HG03025 (cell line): ENCODE measurements around the gene HCLS1.
"Not testable (repeated sequence)": the region's sequence is repeated elsewhere in the genome, so short reads cannot be mapped to it uniquely, and the experiment has no call there.

Source experiments
- ATAC-seq: cut with Tn5 transposase; IDR thresholded peaks from one replicate; pipeline ENCODE4 v1.9.1; 2021; ENCODE audit warnings: mild to moderate bottlenecking, moderate library complexity; ENCODE audit not compliant: unreplicated experiment, low FRiP score

HCLS1 gene, protein sequence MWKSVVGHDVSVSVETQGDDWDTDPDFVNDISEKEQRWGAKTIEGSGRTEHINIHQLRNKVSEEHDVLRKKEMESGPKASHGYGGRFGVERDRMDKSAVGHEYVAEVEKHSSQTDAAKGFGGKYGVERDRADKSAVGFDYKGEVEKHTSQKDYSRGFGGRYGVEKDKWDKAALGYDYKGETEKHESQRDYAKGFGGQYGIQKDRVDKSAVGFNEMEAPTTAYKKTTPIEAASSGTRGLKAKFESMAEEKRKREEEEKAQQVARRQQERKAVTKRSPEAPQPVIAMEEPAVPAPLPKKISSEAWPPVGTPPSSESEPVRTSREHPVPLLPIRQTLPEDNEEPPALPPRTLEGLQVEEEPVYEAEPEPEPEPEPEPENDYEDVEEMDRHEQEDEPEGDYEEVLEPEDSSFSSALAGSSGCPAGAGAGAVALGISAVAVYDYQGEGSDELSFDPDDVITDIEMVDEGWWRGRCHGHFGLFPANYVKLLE

GRCh38 chr3:121660356-121661171 is at the start of gene HCLS1:
TSS of gene HCLS1 (minus strand) at chr3:121660903. CDS start at chr3:121658347, 2,556 bp downstream.
- ATAC-seq: peak; percentile 77

DNA sequence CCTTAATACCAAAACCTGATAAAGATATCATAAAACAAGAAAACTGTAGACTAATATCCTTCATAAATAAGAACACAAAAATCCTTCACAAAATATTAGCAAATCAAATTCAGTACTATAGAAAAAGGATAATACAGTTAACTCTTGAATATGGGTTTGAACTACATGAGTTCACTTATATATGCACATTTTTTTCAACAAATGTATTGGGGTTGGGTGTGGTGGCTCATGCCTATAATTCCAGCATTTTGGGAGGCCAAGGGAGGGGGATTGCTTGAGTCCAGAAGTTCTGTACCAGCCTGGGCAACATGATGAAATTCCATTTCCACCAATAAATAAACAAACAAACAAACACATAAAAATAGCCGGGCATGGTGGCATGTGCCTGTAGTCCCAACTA is 49.6 kb upstream of the HCLS1 start:
- ATAC-seq: no peak

GRCh38 chr3:121707531-121708273 is 47.0 kb upstream of the HCLS1 start:
- no peak for ATAC-seq

DNA sequence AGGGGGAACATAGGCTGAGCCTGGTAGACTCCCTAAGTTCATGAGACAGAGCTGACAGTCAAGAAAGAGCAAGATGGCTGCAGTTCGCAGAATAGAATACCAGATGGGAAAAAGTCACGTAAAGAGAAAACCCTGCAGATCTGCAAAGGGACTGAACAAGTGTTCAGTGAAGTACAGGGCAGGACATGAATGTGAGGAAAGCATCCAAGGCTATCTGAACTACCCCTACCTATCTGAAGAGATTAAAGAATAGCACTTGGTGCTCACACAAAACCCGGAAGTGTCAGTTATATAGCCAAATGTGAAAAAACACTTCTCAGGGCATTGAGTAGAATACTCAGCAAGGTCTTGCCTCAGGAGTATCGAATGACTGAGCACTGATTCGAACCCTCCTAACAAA is 44.8 kb upstream of the HCLS1 start:
- no peak for ATAC-seq

- no peak for ATAC-seq
Observed at GRCh38 chr3:121703973-121704372, 43.3 kb upstream of the HCLS1 start.

- no peak for ATAC-seq
Observed at GRCh38 chr3:121698901-121699300, 38.2 kb upstream of the HCLS1 start.

GRCh38 chr3:121698476-121698875 is 37.8 kb upstream of the HCLS1 start:
- ATAC-seq: no peak

DNA sequence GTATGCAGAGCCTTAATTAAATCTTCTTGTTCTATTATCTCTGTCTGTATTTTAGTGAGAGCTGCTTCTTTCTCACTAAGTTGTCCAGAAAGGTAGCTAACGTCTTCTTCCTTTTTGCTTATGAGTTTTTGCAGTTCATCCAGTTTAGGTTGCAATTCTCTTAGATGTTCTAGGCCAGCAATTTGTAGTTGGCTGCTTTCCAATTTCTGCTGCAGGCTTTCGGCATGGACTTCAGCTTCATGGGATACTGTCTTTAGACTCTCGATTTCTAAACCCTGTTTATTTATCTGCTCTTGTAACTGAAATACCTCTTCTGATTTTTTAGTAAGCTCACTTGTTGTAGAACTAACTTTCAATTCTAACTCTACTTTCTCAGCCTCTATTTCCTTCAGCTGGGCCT is 35.5 kb upstream of the HCLS1 start:
- no peak for ATAC-seq

- ATAC-seq: no peak
Observed at GRCh38 chr3:121692010-121692699, 31.5 kb upstream of the HCLS1 start.

DNA sequence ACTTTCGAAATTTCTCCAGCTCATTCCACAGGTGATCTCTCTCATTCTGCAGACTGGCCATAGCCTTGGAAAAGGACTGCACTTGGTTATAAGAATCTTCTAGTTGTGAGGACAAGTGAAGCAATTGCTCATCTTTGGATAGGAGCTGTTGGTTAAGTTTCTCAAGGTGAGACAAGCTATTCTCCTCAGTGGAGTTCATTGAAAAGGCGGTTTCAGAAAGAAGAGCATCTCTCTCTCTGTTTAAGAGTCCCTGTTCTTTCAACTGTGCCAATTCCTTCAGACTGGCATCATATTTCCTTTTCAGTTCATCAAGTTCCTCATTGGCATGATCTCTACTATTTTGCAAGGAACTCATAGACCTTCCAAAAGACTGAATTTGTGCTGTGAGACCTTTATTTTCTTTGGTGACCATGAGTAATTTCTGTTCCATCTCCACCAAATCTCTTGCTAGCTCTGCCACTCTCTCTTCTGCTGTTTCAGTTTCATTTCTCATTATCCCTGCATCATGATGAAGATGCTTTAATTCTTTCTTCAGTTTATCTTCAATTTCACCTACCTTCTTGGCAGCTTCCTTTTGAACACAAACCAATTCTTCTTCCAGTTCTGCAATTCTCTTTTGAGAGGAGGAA is 30.2 kb upstream of the HCLS1 start:
- ATAC-seq: no peak

- not testable (repeated sequence) for ATAC-seq
Observed at GRCh38 chr3:121688747-121689146, 28.0 kb upstream of the HCLS1 start.

DNA sequence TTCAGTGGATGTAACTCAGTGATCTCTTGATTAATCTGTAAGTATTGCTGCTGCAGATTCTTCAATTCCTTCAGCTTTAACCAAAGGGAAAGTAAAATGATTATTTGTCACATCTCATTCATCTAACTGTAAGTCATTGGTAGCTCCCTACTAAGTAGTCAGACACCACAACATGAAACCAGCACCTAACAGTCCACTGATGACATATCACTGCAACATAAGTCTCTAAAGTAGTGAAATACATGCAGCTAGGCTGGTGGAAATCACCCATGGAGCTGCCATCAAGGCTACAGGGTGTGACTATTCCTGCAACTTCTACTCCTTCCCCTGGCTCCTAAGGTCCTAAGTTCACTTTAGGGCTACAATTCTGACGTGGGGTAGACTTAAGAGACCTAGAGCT is 21.1 kb upstream of the HCLS1 start:
- ATAC-seq: no peak

GRCh38 chr3:121677141-121677540 is 16.4 kb upstream of the HCLS1 start:
- ATAC-seq: no peak

GRCh38 chr3:121670676-121671075 is 10.0 kb upstream of the HCLS1 start:
- no peak for ATAC-seq

- ATAC-seq: no peak
Observed at GRCh38 chr3:121667333-121667732, 6.6 kb upstream of the HCLS1 start.

GRCh38 chr3:121665488-121665887 is 4.8 kb upstream of the HCLS1 start:
- no peak for ATAC-seq

GRCh38 chr3:121663171-121663847 is 2.6 kb upstream of the HCLS1 start:
- no peak for ATAC-seq

- ATAC-seq: no peak
Observed at GRCh38 chr3:121662742-121663141, 2.0 kb upstream of the HCLS1 start.

DNA sequence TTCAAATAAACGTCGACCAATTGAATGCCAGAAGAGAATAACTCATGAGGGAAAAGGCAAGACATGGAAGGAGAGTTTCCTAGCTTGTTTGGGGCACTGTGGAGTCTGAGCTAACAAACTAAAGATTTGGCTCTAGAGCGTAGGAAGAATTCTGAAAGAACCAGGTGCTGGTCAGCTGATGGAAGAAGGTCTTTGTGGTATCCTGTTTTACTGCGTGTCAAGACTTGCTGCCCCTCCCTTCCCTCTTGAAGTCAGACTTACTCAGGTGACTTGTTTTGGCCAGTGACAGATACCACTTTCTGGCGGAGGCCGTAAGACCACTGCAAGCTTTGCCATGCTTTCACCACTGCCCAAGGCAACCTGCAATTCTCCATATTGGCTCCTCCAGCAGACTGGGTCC is 673 bp upstream of the HCLS1 start:
- no peak for ATAC-seq
